ENCODE measurements around the gene RNF145. TPM values are rescaled to one million over a fixed set of nuclear protein-coding genes. Genes with fewer than 3 reads are reported as not detected.

RNF145 gene
- total and polyA plus RNA-seq, 2 of the 13 experiments (the other 11 are each of a cell fraction or from before 2014, with no cell fraction given) = 24.6 TPM

- no peak; the same call in 1 of the 2 replicates for TF ChIP-seq ZNF318 (CRISPR knock-in tag; IDR thresholded peaks at IDR 0.05)
- TF ChIP-seq ZNF460 (CRISPR knock-in tag; IDR thresholded peaks at IDR 0.05; ENCODE audit: borderline replicate concordance) = no peak
- TF ChIP-seq DZIP1 (CRISPR knock-in tag; IDR thresholded peaks at IDR 0.05) = no peak; the same call in 1 of the 2 replicates
- TF ChIP-seq ZNF652 (CRISPR knock-in tag; IDR thresholded peaks at IDR 0.05; ENCODE audit: borderline replicate concordance, low read depth) = no peak
- 0 out of 2 replicates have a peak, but pooled peaks have one; percentile 63 for TF ChIP-seq DMTF1 (CRISPR knock-in tag; IDR thresholded peaks at IDR 0.05)
- no peak for TF ChIP-seq ZNF275 (CRISPR knock-in tag; IDR thresholded peaks at IDR 0.05; ENCODE audit: borderline replicate concordance)
- no peak for TF ChIP-seq FOXK2 (IDR thresholded peaks at IDR 0.05)
- TF ChIP-seq ZNF280B (CRISPR knock-in tag; IDR thresholded peaks at IDR 0.05; ENCODE audit: borderline replicate concordance) = peak; percentile 87; the same call in 1 of the 2 replicates
- TF ChIP-seq KDM5B (CRISPR knock-in tag; IDR thresholded peaks at IDR 0.05; ENCODE audit: borderline replicate concordance) = peak; percentile 93; the same call in 1 of the 2 replicates
- TF ChIP-seq ZNF333 (CRISPR knock-in tag; IDR thresholded peaks at IDR 0.05; ENCODE audit: borderline replicate concordance) = no peak
Observed at GRCh38 chr5:159209438-159210209, at the start of gene RNF145 (continued).

Measured in HepG2 (cell line).